HG03064 (cell line): ENCODE data around the gene ZNF207.
"Not testable (repeated sequence)": the region's sequence is repeated elsewhere in the genome, so short reads cannot be mapped to it uniquely, and the experiment has no call there.

ENCODE experiments used
- ATAC-seq: cut with Tn5 transposase; IDR thresholded peaks from one replicate; pipeline ENCODE4 v1.9.1; 2021; ENCODE audit warnings: low read depth; ENCODE audit not compliant: unreplicated experiment

ZNF207 gene

GRCh38 chr17:32333187-32333586 lies 16.8 kb upstream of the ZNF207 start:
- ATAC-seq, result no peak

GRCh38 chr17:32335046-32335445 lies 14.9 kb upstream of the ZNF207 start:
- no peak for ATAC-seq

- no peak for ATAC-seq
Measured at GRCh38 chr17:32335687-32336086, 14.3 kb upstream of the ZNF207 start.

- peak; percentile 13 for ATAC-seq
Measured at GRCh38 chr17:32341141-32341856, 8.7 kb upstream of the ZNF207 start.

- ATAC-seq, result peak; percentile 69
Measured at GRCh38 chr17:32341857-32342602, 7.9 kb upstream of the ZNF207 start, which contains the start of gene C17orf75. Gene C17orf75, minus strand, starts transcription at chr17:32342173. Its CDS starts 34 bp downstream, at chr17:32342139.

- ATAC-seq, result no peak
Measured at GRCh38 chr17:32342603-32343325, 7.2 kb upstream of the ZNF207 start.

- no peak for ATAC-seq
Measured at GRCh38 chr17:32345951-32346600, 3.9 kb upstream of the ZNF207 start.

- no peak for ATAC-seq
Measured at GRCh38 chr17:32348483-32348800, 1.5 kb upstream of the ZNF207 start.

- no peak for ATAC-seq
Measured at GRCh38 chr17:32349503-32349853, 479 bp upstream of the ZNF207 start.

GRCh38 chr17:32350666-32351418 lies 885 bp downstream of the ZNF207 start:
- peak; percentile 29 for ATAC-seq

- not testable (repeated sequence) for ATAC-seq
Measured at GRCh38 chr17:32352734-32353133, 2.8 kb downstream of the ZNF207 start.

- no peak for ATAC-seq
Measured at GRCh38 chr17:32355649-32356377, 5.9 kb downstream of the ZNF207 start.

GRCh38 chr17:32356378-32356743 lies 6.4 kb downstream of the ZNF207 start:
- ATAC-seq, result no peak

- no peak for ATAC-seq
Measured at GRCh38 chr17:32356750-32357149, 6.8 kb downstream of the ZNF207 start.

- ATAC-seq, result no peak
Measured at GRCh38 chr17:32357615-32358014, 7.7 kb downstream of the ZNF207 start.

- no peak for ATAC-seq
Measured at GRCh38 chr17:32361270-32361669, 11.3 kb downstream of the ZNF207 start.

- ATAC-seq, result no peak
Measured at GRCh38 chr17:32370426-32370825, 20.5 kb downstream of the ZNF207 start.

- ATAC-seq, result no peak
Measured at GRCh38 chr17:32382526-32383223, 32.7 kb downstream of the ZNF207 start.

GRCh38 chr17:32383926-32384434 lies 34.0 kb downstream of the ZNF207 start:
- ATAC-seq, result no peak
